ENCODE data around the gene MSANTD1. TPM values are rescaled to one million over a fixed set of nuclear protein-coding genes. Genes with fewer than 3 reads are reported as not detected.
A peak's percentile ranks its signal among the peaks of the same experiment; 100 is the strongest.

Gene MSANTD1
- total and polyA plus RNA-seq, 2 donors (not counting 1 experiment from before 2014, with no cell fraction given): 0.78 to 5.5 TPM

GRCh38 chr4:3256230-3257102 is 7.5 kb downstream of the MSANTD1 start:
- Mint-ChIP-seq H3K27ac (no peak overlapping the region), H3K27me3 (no peaks in the 10 kb centered on the region), H3K4me1 (peaks cover 22% of the 10 kb centered on the region), H3K4me3 (peak overlapping the region; percentile 4), H3K9me3 (ENCODE audit: insufficient read depth) (no peaks in the 10 kb centered on the region)
- H3K27ac ChIP-seq (ENCODE audit: low read length in 2 of 2): no peak overlapping the region
- H3K36me3 ChIP-seq (replicated peaks in 1 of 2; ENCODE audit: control extremely low read depth in 1 of 2, control insufficient read depth in 1 of 2, extremely low read depth in 1 of 2, insufficient read depth in 2 of 2, low read length in 1 of 2): no peaks in the 10 kb centered on the region
- no peaks in the 10 kb centered on the region for H3K27me3 ChIP-seq (replicated peaks in 1 of 4; ENCODE audit: control extremely low read depth in 1 of 4, control insufficient read depth in 3 of 4, insufficient read depth in 4 of 4, low read length in 3 of 4)
- peaks cover 9 to 17% of the 10 kb centered on the region in 2 donors for H3K4me1 ChIP-seq (ENCODE audit: control insufficient read depth in 2 of 2, insufficient read depth in 2 of 2, low read length in 2 of 2)
- no peak overlapping the region for H3K9ac ChIP-seq (ENCODE audit: low read length)
- H3K4me2 ChIP-seq (replicated peaks; ENCODE audit: low read depth, low read length, poor library complexity, severe bottlenecking): no peak overlapping the region
- no peaks in the 10 kb centered on the region for H3K79me2 ChIP-seq (ENCODE audit: control insufficient read depth, insufficient read depth, low read length)
- H4K20me1 ChIP-seq (ENCODE audit: control insufficient read depth, insufficient read depth, low read length, poor library complexity, severe bottlenecking): no peaks in the 10 kb centered on the region
- DNase-seq: no peak
- ChIA-PET CTCF (no interaction called here), POLR2A (no interaction called here)
- no peak overlapping the region for H2AFZ ChIP-seq (ENCODE audit: insufficient read depth, low read depth, low read length, poor library complexity, severe bottlenecking)
- no peak for ATAC-seq (ENCODE audit: low read depth)
- no peak overlapping the region for H3K4me3 ChIP-seq (ENCODE audit: control extremely low read depth in 1 of 5, extremely low read depth in 1 of 5, insufficient read depth in 1 of 5, low read depth in 2 of 5, low read length in 4 of 5)
- H3K9me3 ChIP-seq (ENCODE audit: control extremely low read depth in 1 of 3, control insufficient read depth in 2 of 3, insufficient read depth in 1 of 3, low read length in 2 of 3): no peaks in the 10 kb centered on the region
- 96% methylated on average over 14 of the region's 21 CpGs for WGBS (ENCODE audit: insufficient coverage)
- TF ChIP-seq CTCF (IDR thresholded peaks at IDR 0.05): no peak
- no peak for TF ChIP-seq EZH2 (IDR thresholded peaks at IDR 0.05; ENCODE audit: borderline replicate concordance, insufficient read depth, low read depth, low read length, poor library complexity, severe bottlenecking)
- intact Hi-C loops (cut with micrococcal nuclease): no loop called here

GRCh38 chr4:3257103-3257555 is 8.2 kb downstream of the MSANTD1 start:
- intact Hi-C loops (cut with micrococcal nuclease): no loop called here
- Histone ChIP-seq H3K4me3 (ENCODE audit: control extremely low read depth in 1 of 5, extremely low read depth in 1 of 5, insufficient read depth in 1 of 5, low read depth in 2 of 5, low read length in 4 of 5) (no peak overlapping the region), H3K9me3 (ENCODE audit: control extremely low read depth in 1 of 3, control insufficient read depth in 2 of 3, insufficient read depth in 1 of 3, low read length in 2 of 3) (no peaks in the 10 kb centered on the region), H3K36me3 (replicated peaks in 1 of 2; ENCODE audit: control extremely low read depth in 1 of 2, control insufficient read depth in 1 of 2, extremely low read depth in 1 of 2, insufficient read depth in 2 of 2, low read length in 1 of 2) (no peaks in the 10 kb centered on the region), H3K79me2 (ENCODE audit: control insufficient read depth, insufficient read depth, low read length) (no peaks in the 10 kb centered on the region), H2AFZ (ENCODE audit: insufficient read depth, low read depth, low read length, poor library complexity, severe bottlenecking) (peak overlapping the region; percentile 33), H3K4me2 (replicated peaks; ENCODE audit: low read depth, low read length, poor library complexity, severe bottlenecking) (peak overlapping the region; percentile 59), H4K20me1 (ENCODE audit: control insufficient read depth, insufficient read depth, low read length, poor library complexity, severe bottlenecking) (no peaks in the 10 kb centered on the region), H3K27me3 (replicated peaks in 1 of 4; ENCODE audit: control extremely low read depth in 1 of 4, control insufficient read depth in 3 of 4, insufficient read depth in 4 of 4, low read length in 3 of 4) (no peaks in the 10 kb centered on the region), H3K27ac (ENCODE audit: low read length in 2 of 2) (no peak overlapping the region), H3K4me1 (ENCODE audit: control insufficient read depth in 2 of 2, insufficient read depth in 2 of 2, low read length in 2 of 2) (peaks cover 9 to 17% of the 10 kb centered on the region in 2 donors), H3K9ac (ENCODE audit: low read length) (no peak overlapping the region)
- Mint-ChIP-seq H3K4me1 (peaks cover 22% of the 10 kb centered on the region), H3K27ac (peak overlapping the region; percentile 84), H3K4me3 (peak overlapping the region; percentile 72), H3K9me3 (ENCODE audit: insufficient read depth) (no peaks in the 10 kb centered on the region), H3K27me3 (no peaks in the 10 kb centered on the region)
- TF ChIP-seq EZH2 (IDR thresholded peaks at IDR 0.05; ENCODE audit: borderline replicate concordance, insufficient read depth, low read depth, low read length, poor library complexity, severe bottlenecking): no peak
- TF ChIP-seq CTCF (IDR thresholded peaks at IDR 0.05): no peak
- ATAC-seq (ENCODE audit: low read depth) (peak; percentile 18), DNase-seq (no peak)
- WGBS (ENCODE audit: insufficient coverage): 80% methylated on average over 6 of the region's 9 CpGs
- CTCF ChIA-PET: interaction anchor here (0.6 kb wide), 1 partner anchor 278 kb away, joined by 3 read pairs; no protein-coding TSS in a partner anchor
- POLR2A ChIA-PET: interaction anchor here (1.1 kb wide), 1 partner anchor 34 kb away, joined by 3 read pairs; no protein-coding TSS in a partner anchor

Measured in B cell (primary cell).